ENCODE results near the gene PRKAG3. TPM values are rescaled to one million over a fixed set of nuclear protein-coding genes. Genes with fewer than 3 reads are reported as not detected.

PRKAG3 gene
- total and polyA plus RNA-seq, 8 donors, result not detected

DNA sequence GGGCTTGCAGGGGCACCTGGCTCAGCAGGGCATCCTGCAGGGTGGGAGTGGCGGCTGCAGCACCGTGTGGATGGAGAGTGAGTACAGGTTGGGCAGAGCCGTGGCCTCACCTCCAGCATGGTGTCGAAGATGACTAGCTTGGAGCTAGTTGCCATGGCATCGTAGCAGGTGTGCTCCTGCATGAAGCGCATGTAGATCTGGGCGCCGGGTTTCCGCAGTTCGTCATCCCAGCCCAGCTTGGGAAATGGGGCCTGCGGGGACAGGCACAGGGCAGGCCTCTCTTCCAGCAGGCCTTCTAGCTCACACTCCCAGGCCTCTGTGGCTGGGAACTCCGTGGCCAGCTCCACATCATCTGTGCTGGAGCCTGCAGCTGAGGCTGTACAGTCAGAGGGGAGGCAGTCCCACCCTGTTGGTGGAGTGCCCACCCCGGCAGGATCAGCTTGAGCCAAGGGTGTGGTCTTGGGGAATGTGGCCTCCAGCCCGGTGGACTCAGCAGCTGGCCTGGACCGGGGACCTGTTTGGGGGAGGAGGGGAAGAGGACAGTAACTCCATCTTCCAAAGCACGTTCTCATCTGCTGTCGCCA is 1.6 kb downstream of the PRKAG3 start:
- DNase-seq, result peak in 1 of 2 donors; percentile 31
- H3K4me3 ChIP-seq, result no peak overlapping the region
- no peaks in the 10 kb centered on the region for H3K9me3 ChIP-seq
- intact Hi-C loops (cut with DNase I; ENCODE audit: low total_unique reads), result loop anchor here (10.0 kb wide), 1 partner anchor 105 kb away; no protein-coding TSS in a partner anchor
- no peaks in the 10 kb centered on the region for H3K36me3 ChIP-seq
- H3K27ac ChIP-seq, result no peak overlapping the region
- no peak for TF ChIP-seq POLR2A (IDR thresholded peaks at IDR 0.05)
- TF ChIP-seq POLR2AphosphoS5 (IDR thresholded peaks at IDR 0.05), result no peak
- TF ChIP-seq, protein P1, sequence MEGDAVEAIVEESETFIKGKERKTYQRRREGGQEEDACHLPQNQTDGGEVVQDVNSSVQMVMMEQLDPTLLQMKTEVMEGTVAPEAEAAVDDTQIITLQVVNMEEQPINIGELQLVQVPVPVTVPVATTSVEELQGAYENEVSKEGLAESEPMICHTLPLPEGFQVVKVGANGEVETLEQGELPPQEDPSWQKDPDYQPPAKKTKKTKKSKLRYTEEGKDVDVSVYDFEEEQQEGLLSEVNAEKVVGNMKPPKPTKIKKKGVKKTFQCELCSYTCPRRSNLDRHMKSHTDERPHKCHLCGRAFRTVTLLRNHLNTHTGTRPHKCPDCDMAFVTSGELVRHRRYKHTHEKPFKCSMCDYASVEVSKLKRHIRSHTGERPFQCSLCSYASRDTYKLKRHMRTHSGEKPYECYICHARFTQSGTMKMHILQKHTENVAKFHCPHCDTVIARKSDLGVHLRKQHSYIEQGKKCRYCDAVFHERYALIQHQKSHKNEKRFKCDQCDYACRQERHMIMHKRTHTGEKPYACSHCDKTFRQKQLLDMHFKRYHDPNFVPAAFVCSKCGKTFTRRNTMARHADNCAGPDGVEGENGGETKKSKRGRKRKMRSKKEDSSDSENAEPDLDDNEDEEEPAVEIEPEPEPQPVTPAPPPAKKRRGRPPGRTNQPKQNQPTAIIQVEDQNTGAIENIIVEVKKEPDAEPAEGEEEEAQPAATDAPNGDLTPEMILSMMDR (IDR thresholded peaks at IDR 0.05), result no peak
- TF ChIP-seq EP300 (IDR thresholded peaks at IDR 0.05), result no peak
- peaks cover 0 to 11% (median 3%) of the 10 kb centered on the region in 4 donors for H3K4me1 ChIP-seq
- peaks cover 0 to 48% (median 0%) of the 10 kb centered on the region in 3 donors for H3K27me3 ChIP-seq
- 70 to 81% (median 81%) methylated on average over 9 to 17 of the region's 17 CpGs for WGBS, 5 donors

DNA sequence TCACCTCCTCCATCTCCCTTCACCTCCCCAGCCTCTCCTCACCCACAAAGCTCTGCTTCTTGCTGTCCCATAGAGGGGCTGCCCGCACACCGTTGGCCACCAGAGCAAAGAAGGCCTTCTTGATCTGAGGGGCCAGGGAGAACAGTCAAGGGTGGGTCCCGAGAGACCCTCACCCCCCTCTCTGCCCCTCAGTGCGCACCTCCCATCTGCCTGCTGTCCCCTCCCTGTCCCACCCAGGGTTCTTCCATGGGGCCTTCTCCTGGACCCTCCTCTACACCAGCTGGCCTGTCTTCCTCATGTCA is 3.2 kb downstream of the PRKAG3 start:
- H3K4me3 ChIP-seq, result no peak overlapping the region
- no peak overlapping the region for H3K27ac ChIP-seq
- peaks cover 0 to 38% (median 0%) of the 10 kb centered on the region in 3 donors for H3K27me3 ChIP-seq
- no peak for DNase-seq
- H3K4me1 ChIP-seq, result peaks cover 0 to 9% (median 3%) of the 10 kb centered on the region in 4 donors
- no peaks in the 10 kb centered on the region for H3K36me3 ChIP-seq
- intact Hi-C loops (cut with DNase I; ENCODE audit: low total_unique reads), result no loop called here
- 81 to 98% (median 88%) methylated on average over 4 of the region's 4 CpGs for WGBS, 5 donors
- H3K9me3 ChIP-seq, result no peaks in the 10 kb centered on the region
- TF ChIP-seq POLR2A (IDR thresholded peaks at IDR 0.05) (no peak), EP300 (IDR thresholded peaks at IDR 0.05) (no peak), POLR2AphosphoS5 (IDR thresholded peaks at IDR 0.05) (no peak)
- TF ChIP-seq, protein P1 (IDR thresholded peaks at IDR 0.05), result no peak

DNA sequence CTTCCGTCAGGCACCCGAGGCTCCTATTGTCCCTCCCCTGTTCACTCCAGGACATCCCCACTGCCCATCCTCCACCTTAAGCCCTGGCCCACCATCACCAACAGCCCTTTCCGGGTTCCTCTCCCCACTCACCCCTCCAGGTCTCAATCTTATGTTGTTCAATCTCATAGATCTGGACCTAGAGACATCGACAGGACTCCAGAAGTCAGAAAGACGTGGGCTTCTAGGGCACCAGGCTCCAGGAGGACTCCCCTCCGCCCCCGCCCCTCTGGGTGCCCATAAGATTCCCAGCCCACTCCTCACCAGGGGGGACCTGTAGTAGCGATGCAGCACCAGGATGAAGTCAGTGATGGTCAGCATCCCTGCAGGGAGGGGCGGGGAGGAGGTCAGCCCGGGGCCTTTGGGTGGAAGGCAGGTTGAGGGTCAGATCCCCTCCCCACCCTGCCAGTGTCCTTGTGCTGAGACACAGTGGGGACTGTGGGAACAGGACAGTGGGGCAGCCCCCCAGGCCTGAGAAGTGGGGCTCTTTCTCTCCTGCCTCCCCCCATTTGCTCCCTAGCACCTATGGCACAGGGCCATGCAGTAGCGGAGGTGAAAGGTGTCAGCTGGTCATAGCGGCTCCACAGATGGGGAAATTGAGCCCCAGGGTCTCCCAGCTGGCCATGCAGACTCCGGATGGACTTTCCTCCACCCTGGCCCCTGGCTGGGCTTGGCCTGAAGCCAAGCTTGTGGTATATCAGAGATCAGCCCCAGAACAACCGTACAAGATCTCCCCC is 3.7 kb downstream of the PRKAG3 start:
- peaks cover 0 to 36% (median 0%) of the 10 kb centered on the region in 3 donors for H3K27me3 ChIP-seq
- 62 to 71% (median 66%) methylated on average over 13 to 14 of the region's 14 CpGs for WGBS, 5 donors
- H3K9me3 ChIP-seq, result no peaks in the 10 kb centered on the region
- peaks cover 0 to 4% (median under 1%) of the 10 kb centered on the region in 4 donors for H3K4me1 ChIP-seq
- intact Hi-C loops (cut with DNase I; ENCODE audit: low total_unique reads), result no loop called here
- TF ChIP-seq, protein P1 (IDR thresholded peaks at IDR 0.05), result no peak
- TF ChIP-seq POLR2A (IDR thresholded peaks at IDR 0.05) (no peak), EP300 (IDR thresholded peaks at IDR 0.05) (no peak), POLR2AphosphoS5 (IDR thresholded peaks at IDR 0.05) (no peak)
- no peak overlapping the region for H3K27ac ChIP-seq
- DNase-seq, result no peak
- H3K36me3 ChIP-seq, result no peaks in the 10 kb centered on the region
- H3K4me3 ChIP-seq, result no peak overlapping the region

- Histone ChIP-seq H3K27me3 (peaks cover 0 to 28% (median 0%) of the 10 kb centered on the region in 3 donors), H3K4me3 (no peak overlapping the region), H3K36me3 (no peaks in the 10 kb centered on the region), H3K27ac (no peak overlapping the region), H3K4me1 (no peaks in the 10 kb centered on the region), H3K9me3 (no peaks in the 10 kb centered on the region)
- TF ChIP-seq, protein P1 (IDR thresholded peaks at IDR 0.05), result no peak
- no peak for TF ChIP-seq POLR2AphosphoS5 (IDR thresholded peaks at IDR 0.05)
- TF ChIP-seq POLR2A (IDR thresholded peaks at IDR 0.05), result no peak
- TF ChIP-seq EP300 (IDR thresholded peaks at IDR 0.05), result no peak
- no peak for DNase-seq
- whole genome bisulfite sequencing, 5 donors, result 85 to 89% (median 87%) methylated on average over 8 to 10 of the region's 10 CpGs
- intact Hi-C loops (cut with DNase I; ENCODE audit: low total_unique reads), result no loop called here
Observed at GRCh38 chr2:218826791-218827190, 4.8 kb downstream of the PRKAG3 start.
